ENCODE data around the gene ANKRD33. TPM values are rescaled to one million over a fixed set of nuclear protein-coding genes. Genes with fewer than 3 reads are reported as not detected.

The ANKRD33 gene
- total RNA-seq, 2 donors from 2014 or later = 0.46 TPM; not detected in 1

DNA sequence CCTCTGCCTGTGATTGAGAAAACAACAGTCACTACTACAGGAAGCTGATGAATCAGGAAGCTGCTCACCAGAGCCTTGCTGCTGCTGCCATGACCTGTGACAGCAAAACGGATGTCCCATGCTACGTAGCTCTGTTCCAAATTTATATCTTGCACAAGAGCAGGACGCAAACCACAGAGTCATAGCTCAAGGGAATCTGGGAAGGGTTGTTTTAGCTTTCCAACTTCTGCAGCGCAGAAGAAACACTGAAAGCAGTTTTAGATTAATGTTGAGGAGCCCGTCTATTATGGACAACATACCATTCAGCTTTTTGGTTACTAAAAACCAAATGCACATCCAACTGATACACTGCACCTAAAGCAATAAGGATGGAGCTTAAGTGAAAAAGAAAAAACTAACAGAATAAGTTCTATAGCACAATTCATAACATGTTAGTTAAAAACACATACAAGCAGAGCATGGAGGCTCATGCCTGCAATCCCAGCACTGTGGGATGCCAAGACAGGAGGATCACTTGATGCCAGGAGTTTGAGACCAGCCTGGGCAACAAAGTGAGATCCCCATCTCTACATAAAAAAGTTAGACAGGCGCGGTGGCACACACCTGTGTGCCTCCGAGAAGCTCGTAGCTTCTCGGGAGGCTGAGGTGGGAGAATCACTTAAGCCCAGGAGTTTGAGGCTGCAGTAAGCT lies 1.7 kb upstream of the ANKRD33 start:
- Mint-ChIP-seq H3K4me3 (no peak overlapping the region), H3K9me3 (no peaks in the 10 kb centered on the region), H3K36me3 (ENCODE audit: low read depth) (no peaks in the 10 kb centered on the region), H3K27ac (no peak overlapping the region), H3K27me3 (ENCODE audit: insufficient read depth) (peaks cover 31% of the 10 kb centered on the region), H3K4me1 (peaks cover 1% of the 10 kb centered on the region)
- Histone ChIP-seq H3K9me3 (ENCODE audit: control insufficient read depth, low read length) (no peaks in the 10 kb centered on the region), H3K4me3 (ENCODE audit: low read length) (no peak overlapping the region), H3K4me1 (ENCODE audit: control insufficient read depth, insufficient read depth, low read length) (no peaks in the 10 kb centered on the region), H3K9ac (ENCODE audit: extremely low read depth, low read length, poor library complexity, severe bottlenecking) (no peak overlapping the region), H3K27ac (ENCODE audit: low read depth, low read length) (no peak overlapping the region), H3K27me3 (ENCODE audit: control insufficient read depth, insufficient read depth, low read length, poor library complexity, severe bottlenecking) (peaks cover 7% of the 10 kb centered on the region), H3K36me3 (ENCODE audit: control insufficient read depth, insufficient read depth, low read length) (no peaks in the 10 kb centered on the region)
- TF ChIP-seq, protein P1, sequence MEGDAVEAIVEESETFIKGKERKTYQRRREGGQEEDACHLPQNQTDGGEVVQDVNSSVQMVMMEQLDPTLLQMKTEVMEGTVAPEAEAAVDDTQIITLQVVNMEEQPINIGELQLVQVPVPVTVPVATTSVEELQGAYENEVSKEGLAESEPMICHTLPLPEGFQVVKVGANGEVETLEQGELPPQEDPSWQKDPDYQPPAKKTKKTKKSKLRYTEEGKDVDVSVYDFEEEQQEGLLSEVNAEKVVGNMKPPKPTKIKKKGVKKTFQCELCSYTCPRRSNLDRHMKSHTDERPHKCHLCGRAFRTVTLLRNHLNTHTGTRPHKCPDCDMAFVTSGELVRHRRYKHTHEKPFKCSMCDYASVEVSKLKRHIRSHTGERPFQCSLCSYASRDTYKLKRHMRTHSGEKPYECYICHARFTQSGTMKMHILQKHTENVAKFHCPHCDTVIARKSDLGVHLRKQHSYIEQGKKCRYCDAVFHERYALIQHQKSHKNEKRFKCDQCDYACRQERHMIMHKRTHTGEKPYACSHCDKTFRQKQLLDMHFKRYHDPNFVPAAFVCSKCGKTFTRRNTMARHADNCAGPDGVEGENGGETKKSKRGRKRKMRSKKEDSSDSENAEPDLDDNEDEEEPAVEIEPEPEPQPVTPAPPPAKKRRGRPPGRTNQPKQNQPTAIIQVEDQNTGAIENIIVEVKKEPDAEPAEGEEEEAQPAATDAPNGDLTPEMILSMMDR (conservative IDR thresholded peaks at IDR 0.05) = no peak
- 86 to 88% methylated on average over 4 to 10 of the region's 10 CpGs for WGBS, 2 experiments (ENCODE audit: insufficient coverage in 1 of 2, insufficient read length in 1 of 2)
- peak; percentile 69 for DNase-seq

DNA sequence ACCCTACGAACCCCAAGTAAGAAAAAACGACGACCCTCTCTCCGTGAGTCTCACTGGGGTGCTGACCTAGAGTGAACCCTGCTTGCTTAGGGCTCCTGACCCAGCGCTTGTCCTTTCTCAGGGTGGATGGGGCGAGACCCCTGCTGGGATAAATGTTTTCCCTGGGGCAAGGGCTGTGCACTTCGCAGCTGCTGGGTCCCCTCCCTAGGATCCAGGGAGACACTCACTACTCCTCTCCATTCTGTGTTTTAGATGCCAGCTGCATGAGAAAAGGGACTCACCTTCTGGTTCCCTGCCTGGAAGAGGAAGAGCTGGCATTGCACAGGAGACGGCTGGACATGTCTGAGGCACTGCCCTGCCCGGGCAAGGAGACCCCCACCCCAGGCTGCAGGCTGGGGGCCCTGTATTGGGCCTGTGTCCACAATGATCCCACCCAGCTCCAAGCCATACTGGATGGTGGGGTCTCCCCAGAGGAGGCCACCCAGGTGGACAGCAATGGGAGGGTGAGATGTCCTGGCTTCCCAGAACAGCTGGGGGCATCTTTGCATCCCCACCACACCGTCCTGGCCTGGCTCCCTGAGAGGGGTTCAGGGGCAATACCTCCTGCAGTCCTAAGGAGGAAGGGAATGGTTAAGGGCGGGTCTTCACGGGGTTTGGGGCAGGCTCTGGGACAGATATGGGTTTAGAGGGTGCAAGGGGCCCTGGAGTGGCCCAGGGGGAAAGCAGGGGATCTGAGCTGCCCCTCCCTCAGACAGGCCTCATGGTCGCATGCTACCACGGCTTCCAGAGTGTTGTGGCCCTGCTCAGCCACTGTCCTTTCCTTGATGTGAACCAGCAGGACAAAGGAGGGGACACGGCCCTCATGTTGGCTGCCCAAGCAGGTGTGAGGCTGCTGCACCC lies 663 bp downstream of the ANKRD33 start:
- peak overlapping the region; percentile 60 for H3K4me3 ChIP-seq (ENCODE audit: low read length)
- Mint-ChIP-seq H3K4me1 (peaks cover 1% of the 10 kb centered on the region), H3K9me3 (no peaks in the 10 kb centered on the region), H3K36me3 (ENCODE audit: low read depth) (no peaks in the 10 kb centered on the region), H3K27me3 (ENCODE audit: insufficient read depth) (peaks cover 26% of the 10 kb centered on the region), H3K27ac (no peak overlapping the region), H3K4me3 (peak overlapping the region; percentile 51)
- no peaks in the 10 kb centered on the region for H3K4me1 ChIP-seq (ENCODE audit: control insufficient read depth, insufficient read depth, low read length)
- DNase-seq = no peak
- no peaks in the 10 kb centered on the region for H3K36me3 ChIP-seq (ENCODE audit: control insufficient read depth, insufficient read depth, low read length)
- H3K27ac ChIP-seq (ENCODE audit: low read depth, low read length) = no peak overlapping the region
- 75 to 85% methylated on average over 9 to 15 of the region's 15 CpGs for WGBS, 2 experiments (ENCODE audit: insufficient coverage in 1 of 2, insufficient read length in 1 of 2)
- peaks cover 11% of the 10 kb centered on the region for H3K27me3 ChIP-seq (ENCODE audit: control insufficient read depth, insufficient read depth, low read length, poor library complexity, severe bottlenecking)
- no peak overlapping the region for H3K9ac ChIP-seq (ENCODE audit: extremely low read depth, low read length, poor library complexity, severe bottlenecking)
- TF ChIP-seq, protein P1 (conservative IDR thresholded peaks at IDR 0.05) = no peak
- no peaks in the 10 kb centered on the region for H3K9me3 ChIP-seq (ENCODE audit: control insufficient read depth, low read length)

DNA sequence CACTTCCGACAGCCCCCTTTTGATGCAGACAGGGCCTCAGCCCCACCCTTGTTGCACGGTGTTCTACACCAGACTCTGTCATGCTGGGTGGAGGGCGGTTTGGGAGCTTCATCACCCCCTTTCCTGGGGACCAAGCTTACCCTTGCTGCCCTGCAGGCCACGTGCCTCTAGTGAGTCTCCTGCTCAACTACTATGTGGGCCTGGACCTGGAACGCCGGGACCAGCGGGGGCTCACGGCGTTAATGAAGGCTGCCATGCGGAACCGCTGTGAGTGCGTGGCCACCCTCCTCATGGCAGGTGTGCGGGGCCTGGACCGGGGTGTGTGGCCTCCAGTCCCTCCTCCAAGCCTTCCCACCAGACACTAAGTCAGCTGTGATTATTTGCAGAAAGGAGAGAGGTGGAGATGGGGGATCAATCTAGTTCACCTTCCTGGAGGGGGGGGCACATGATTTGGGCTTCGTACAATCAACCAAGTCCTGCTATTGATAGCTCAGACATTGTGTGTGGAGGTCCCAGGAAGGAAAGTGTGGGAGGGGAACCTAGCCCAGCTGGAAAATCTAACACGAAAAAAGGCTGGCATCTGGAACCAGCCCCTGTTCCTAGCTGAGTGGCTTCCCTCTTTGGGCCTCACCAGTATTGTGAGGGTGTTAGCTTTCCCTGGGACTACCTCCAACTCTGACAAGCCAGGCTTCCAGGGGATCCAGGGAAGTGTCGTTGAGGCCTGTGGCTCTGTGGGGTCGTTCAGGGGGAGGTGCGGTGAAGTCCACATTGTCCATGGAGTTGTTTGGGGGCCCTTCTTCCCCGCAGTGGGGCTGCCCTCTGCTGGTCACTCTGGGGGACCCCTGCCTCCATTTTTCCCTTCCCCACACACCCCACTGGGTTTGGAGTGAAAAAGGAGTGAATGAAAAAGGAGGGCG lies 1.6 kb downstream of the ANKRD33 start:
- Mint-ChIP-seq H3K4me3 (no peak overlapping the region), H3K4me1 (peaks cover 1% of the 10 kb centered on the region), H3K9me3 (no peaks in the 10 kb centered on the region), H3K36me3 (ENCODE audit: low read depth) (no peaks in the 10 kb centered on the region), H3K27me3 (ENCODE audit: insufficient read depth) (peaks cover 26% of the 10 kb centered on the region), H3K27ac (no peak overlapping the region)
- DNase-seq = peak; percentile 63
- Histone ChIP-seq H3K27ac (ENCODE audit: low read depth, low read length) (no peak overlapping the region), H3K27me3 (ENCODE audit: control insufficient read depth, insufficient read depth, low read length, poor library complexity, severe bottlenecking) (peaks cover 12% of the 10 kb centered on the region), H3K9ac (ENCODE audit: extremely low read depth, low read length, poor library complexity, severe bottlenecking) (no peak overlapping the region), H3K4me1 (ENCODE audit: control insufficient read depth, insufficient read depth, low read length) (no peaks in the 10 kb centered on the region), H3K9me3 (ENCODE audit: control insufficient read depth, low read length) (no peaks in the 10 kb centered on the region), H3K36me3 (ENCODE audit: control insufficient read depth, insufficient read depth, low read length) (no peaks in the 10 kb centered on the region), H3K4me3 (ENCODE audit: low read length) (no peak overlapping the region)
- 89 to 96% methylated on average over 5 to 20 of the region's 21 CpGs for WGBS, 2 experiments (ENCODE audit: insufficient coverage in 1 of 2, insufficient read length in 1 of 2)
- TF ChIP-seq, protein P1 (conservative IDR thresholded peaks at IDR 0.05) = peak; percentile 51
